GM12892 (cell line): ENCODE results near the gene KIF1B.

Experiments used
- DNase-seq: peaks from one replicate; pipeline ENCODE4 v3.0.0; 2011; ENCODE audit not compliant: insufficient read length
- FAIRE-seq: peaks from 2 replicates; lab custom pipeline; 2011; peaks lifted over from hg19 to GRCh38; lab: Jason Lieb, UNC
- POLR2A ChIP-seq: IDR thresholded peaks from 2 replicates; pipeline ENCODE4 v1.6.1; 2011; ENCODE audit warnings: low read depth, low read length, control low read depth
- POLR2AphosphoS5 ChIP-seq: IDR thresholded peaks from 2 replicates; pipeline ENCODE4 v1.6.1; 2011; ENCODE audit warnings: low read depth, low read length, control low read depth
- TAF1 ChIP-seq: IDR thresholded peaks from 2 replicates; pipeline ENCODE4 v1.6.1; 2011; ENCODE audit warnings: low read depth, mild to moderate bottlenecking, control low read depth, low read length, borderline replicate concordance

The KIF1B gene

DNA sequence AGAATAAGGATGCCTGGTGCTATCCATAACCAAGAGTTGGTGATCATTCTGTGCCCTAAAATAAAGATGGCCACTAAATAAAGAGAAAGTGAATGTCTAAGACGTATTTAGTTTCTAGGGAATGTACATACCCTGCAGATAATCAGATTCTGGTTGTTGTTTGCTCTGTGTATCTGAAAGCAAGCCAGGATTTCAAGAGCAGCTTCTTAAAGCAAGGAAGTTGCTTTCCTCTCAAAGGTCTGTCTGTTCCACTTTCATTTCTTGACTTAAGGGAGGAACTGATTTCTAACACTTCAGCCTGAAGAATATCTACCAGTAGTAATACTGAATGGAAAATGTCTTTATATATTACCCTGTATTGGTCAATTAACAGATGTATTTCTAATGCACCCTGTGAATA is 88.8 kb downstream of the KIF1B start:
- TF ChIP-seq POLR2A (no peak), POLR2AphosphoS5 (no peak), TAF1 (no peak)
- DNase-seq (no peak), FAIRE-seq (peak; percentile 78)

DNA sequence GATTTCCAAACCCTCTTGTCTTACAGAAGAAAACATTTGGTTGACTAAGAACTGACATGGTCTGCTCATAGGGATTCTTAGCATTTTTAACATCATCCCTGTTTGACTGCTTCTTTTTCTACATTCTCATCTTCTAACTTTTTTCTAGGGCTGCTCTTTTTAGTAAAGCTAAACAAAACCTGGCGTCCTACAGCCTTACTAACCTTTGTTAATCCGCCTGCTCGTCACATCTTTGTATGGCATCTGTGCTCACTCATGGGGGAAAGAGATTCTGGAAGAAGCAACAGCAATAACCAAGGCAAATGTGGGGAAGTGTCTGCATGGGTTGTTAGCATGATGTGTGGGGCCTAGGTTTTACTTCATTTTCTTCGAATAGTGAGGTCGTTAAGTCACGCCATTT is 92.0 kb downstream of the KIF1B start:
- TF ChIP-seq TAF1 (no peak), POLR2A (no peak), POLR2AphosphoS5 (no peak)
- FAIRE-seq = no peak
- DNase-seq = no peak

DNA sequence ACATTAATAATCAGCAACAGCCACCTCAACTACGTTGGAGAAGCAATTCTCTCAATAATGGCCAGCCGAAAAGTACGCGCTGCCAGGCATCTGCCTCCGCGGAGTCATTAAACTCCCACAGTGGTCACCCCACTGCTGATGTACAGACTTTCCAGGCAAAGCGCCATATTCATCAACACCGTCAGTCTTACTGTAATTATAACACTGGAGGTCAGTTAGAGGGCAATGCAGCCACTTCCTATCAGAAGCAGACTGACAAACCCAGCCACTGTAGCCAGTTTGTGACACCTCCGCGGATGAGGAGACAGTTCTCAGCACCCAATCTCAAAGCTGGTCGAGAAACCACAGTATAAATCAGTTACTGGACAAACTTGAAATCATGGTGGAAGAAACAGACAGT is 93.9 kb downstream of the KIF1B start:
- TF ChIP-seq TAF1 (no peak), POLR2A (no peak), POLR2AphosphoS5 (no peak)
- FAIRE-seq = no peak
- no peak for DNase-seq

DNA sequence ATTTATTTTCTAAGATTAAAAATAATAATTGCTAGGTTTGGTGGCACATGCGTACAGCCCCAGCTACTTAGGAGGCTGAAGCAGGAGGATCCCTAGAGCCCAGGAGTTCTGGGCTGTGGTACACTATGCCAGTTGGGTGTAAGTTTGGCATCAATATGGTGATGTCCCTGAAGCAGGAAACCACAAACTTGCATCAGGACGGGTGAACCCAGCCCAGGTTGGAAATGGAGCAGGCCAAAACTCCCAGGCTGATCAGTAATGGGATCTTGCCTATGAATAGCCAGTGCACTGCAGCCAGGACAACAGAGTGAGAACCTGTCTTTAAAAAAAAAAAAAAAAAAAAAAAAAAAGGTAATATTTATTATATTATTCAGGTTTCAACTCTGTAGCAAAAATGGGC is 96.1 kb downstream of the KIF1B start:
- TF ChIP-seq POLR2AphosphoS5 (no peak), TAF1 (no peak), POLR2A (no peak)
- FAIRE-seq = no peak
- DNase-seq = no peak

DNA sequence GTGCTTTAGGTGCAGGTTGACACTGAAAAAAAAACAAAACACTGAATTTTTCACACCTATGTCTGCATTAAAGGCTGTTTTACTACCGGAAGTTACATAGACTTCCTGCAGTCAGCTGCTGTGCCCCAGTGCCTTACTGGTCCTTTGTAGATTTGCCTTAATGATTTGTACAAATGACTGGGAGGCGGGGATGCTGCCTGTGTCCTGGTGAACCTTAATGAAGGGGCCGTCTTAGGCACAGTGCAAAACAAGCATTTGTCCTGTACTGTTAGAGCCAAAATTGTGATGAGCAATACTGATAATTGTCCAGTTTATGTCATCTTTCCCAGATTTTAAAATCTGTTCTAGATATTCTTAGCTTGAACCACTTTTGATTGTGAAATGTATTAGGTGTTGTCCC is 97.6 kb downstream of the KIF1B start:
- DNase-seq (no peak), FAIRE-seq (no peak)
- TF ChIP-seq TAF1 = no peak
- no peak for TF ChIP-seq POLR2A
- no peak for TF ChIP-seq POLR2AphosphoS5

DNA sequence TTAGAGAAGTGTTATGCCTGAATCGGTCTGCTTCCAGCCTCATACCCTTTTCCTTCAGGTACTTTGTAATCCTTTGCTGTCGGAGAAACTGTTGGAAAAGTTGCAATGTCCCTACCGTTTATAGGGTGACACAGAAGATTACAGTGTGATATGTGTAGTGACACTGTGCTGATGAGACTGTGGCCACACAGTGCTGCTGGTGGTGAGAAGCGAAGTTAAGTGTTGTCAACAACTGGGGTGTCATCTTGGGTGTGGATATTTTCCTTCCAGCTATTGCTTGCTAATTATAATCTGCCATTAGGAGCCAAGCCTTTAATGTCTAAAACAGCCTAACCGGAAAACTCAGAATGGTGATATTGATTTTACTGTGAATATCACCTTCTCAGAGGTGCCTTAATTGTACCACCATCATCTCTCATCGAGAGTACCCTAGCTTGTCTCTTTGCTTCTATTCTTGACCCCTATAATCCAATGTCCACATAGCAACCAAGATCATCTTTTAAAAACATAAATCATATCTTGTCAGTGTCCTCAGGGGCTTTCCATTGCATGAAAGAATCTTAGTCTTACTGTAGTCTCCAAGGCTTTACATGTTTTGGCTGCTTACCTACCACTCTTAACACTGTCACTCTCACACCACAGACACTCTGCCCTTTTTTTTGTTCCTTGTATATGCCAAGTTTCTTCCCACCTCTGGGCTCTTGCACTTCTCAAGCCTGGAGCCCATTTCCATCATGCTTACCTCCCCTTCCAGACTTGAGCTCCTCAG is 99.1 kb downstream of the KIF1B start:
- FAIRE-seq (no peak), DNase-seq (no peak)
- no peak for TF ChIP-seq TAF1
- no peak for TF ChIP-seq POLR2A
- TF ChIP-seq POLR2AphosphoS5 = no peak

DNA sequence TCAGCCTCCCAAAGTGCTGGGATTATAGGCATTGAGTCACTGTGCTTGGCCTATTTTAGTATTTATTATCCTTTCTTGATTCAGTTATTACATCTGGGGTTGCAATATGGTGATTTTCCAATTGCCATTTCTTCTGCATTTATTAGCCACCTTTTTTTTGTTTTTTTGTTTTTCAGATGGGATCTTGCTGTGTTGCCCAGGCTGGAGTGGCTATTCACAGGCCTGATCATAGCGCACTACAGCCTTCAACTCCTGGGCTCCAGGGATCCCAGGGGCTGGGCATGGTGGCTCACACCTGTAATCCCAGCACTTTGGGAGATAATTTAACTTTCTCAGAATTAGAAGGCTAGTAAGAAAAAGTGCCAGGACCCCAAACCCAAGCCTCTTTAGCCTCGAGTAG is 106.4 kb downstream of the KIF1B start:
- TF ChIP-seq POLR2AphosphoS5 (no peak), POLR2A (no peak), TAF1 (no peak)
- FAIRE-seq = no peak
- DNase-seq = no peak

DNA sequence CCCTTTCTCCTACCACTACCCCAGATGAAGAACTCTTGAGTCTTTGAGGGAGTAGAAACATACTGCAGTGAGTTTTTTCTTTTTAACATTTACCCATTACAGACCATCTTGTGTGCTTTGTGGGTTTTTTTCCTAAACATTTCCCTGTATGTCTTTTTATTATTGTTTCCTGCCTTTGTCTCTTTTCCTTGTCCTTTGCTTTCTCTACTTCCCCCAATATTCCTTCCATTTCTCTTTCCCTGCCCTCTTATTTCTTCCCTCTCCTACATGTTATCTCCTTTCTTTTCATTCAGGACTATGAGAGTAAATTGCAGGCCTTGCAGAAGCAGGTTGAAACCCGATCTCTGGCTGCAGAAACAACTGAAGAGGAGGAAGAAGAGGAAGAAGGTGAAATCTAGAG is 109.4 kb downstream of the KIF1B start:
- no peak for FAIRE-seq
- DNase-seq = no peak
- TF ChIP-seq TAF1 = no peak
- TF ChIP-seq POLR2AphosphoS5 = no peak
- no peak for TF ChIP-seq POLR2A

DNA sequence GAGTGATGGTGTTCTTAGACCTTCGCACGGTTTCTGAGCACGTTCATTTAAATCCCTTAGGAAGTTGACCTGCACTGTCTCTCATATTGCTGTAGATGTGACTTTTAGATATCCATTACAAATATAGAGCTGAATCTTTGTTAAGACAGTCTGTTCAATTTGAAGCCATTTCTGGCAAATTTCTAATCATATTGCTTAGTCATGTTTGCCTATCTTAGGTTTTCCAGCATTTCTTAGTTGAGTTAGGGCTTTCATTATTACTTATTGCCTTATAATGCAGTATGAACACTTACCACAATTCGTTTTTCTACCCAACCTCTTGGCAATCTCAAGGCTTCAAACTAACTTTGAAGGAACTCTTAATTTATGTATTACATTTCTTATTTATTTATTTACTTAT is 110.0 kb downstream of the KIF1B start:
- TF ChIP-seq POLR2AphosphoS5 (no peak), TAF1 (no peak), POLR2A (no peak)
- FAIRE-seq (no peak), DNase-seq (no peak)

DNA sequence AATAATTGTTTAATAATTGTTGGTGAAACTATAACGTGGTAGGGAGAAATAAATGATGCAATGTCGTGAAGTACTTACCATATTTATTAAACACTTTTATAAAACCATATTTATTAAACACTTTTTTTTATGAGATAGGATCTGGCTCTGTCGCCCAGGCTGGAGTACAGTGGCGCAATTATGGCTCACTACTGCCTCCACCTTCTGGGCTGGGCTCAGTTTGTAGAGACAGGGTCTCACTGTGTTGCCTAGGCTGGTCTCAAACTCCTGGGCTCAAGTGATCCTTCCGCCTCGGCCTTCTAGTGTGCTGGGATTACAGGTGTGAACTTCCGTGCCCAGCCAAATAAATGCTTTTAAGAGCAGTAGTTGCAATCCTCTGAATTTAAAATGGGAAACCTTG is 112.5 kb downstream of the KIF1B start:
- TF ChIP-seq TAF1 (no peak), POLR2AphosphoS5 (no peak), POLR2A (no peak)
- DNase-seq (no peak), FAIRE-seq (no peak)

DNA sequence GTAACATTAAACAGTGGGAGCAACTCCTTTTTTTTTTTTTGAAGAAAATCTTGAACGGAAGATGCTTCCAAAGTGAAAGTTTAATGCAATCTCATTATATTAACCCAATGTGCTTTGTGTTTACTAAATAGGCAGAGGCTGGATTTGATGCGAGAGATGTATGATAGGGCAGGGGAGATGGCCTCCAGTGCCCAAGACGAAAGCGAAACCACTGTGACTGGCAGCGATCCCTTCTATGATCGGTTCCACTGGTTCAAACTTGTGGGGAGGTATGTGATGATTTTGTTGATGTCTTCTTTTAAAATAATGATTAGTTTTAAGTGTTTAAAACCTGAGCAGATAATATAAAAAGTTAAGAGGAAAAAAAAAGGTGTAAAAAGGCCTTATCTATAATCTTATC is 114.3 kb downstream of the KIF1B start:
- no peak for TF ChIP-seq TAF1
- no peak for TF ChIP-seq POLR2AphosphoS5
- TF ChIP-seq POLR2A = no peak
- DNase-seq (no peak), FAIRE-seq (no peak)

DNA sequence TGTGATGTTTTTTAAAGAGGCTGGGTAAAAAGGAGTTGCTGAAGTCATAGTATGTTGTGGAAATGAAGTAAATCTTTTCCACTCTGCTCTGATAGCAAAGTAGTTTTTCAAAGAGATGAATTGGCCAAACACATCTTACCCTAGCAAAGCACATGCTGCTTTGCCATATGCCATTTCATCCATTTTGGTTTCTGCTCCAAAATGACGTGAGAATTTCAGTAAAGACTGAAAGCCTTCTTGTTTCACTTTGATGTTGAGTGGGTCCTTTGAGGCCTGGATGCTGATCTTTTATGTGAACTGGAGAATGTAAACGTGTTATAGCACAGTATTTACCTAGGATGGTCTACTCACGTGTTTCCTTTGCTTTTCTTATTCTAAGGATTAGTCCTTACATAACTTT is 115.2 kb downstream of the KIF1B start:
- TF ChIP-seq POLR2A (no peak), TAF1 (no peak), POLR2AphosphoS5 (no peak)
- FAIRE-seq = no peak
- DNase-seq = no peak

DNA sequence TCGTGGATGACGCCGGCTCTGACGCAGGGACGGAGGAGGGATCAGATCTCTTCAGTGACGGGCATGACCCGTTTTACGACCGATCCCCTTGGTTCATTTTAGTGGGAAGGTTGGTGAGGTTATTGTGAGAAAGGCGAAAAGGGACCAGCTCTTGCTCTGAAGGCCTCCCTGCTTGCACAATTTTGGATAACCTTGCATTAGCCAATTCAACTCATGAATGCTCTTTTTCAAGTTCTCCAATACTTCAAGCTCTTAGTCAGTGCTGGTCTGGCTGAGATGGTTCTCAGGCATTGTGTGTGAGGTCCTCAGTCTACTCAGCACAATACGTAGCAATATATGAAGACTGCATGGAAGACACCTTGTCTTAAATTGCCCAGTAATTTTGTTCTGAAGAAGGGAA is 115.9 kb downstream of the KIF1B start:
- DNase-seq (no peak), FAIRE-seq (no peak)
- TF ChIP-seq TAF1 = no peak
- TF ChIP-seq POLR2AphosphoS5 = no peak
